Mesendoderm (in vitro differentiated cells): ENCODE measurements around the gene CFAP221.

Experiments
- DNase-seq: peaks from one replicate; pipeline ENCODE4 v3.0.0; 2013
- H2AK5ac ChIP-seq: 2 replicates; pipeline ENCODE4 v1.6.1; 2013; ENCODE audit warnings: low read length, inconsistent platforms
- H2BK120ac ChIP-seq: 2 replicates; pipeline ENCODE4 v1.6.1; 2013; ENCODE audit warnings: low read depth, mild to moderate bottlenecking, low read length, moderate library complexity, mixed read lengths
- H2BK15ac ChIP-seq: replicated peaks from 2 replicates; pipeline ENCODE4 v1.6.1; 2013; ENCODE audit warnings: low read depth, mild to moderate bottlenecking, moderate library complexity
- H2BK5ac ChIP-seq: 2 replicates; pipeline ENCODE4 v1.6.1; 2013; ENCODE audit warnings: low read length, inconsistent platforms
- H3K18ac ChIP-seq: 2 replicates; pipeline ENCODE4 v1.6.1; 2013; ENCODE audit warnings: mild to moderate bottlenecking, low read length, mixed read lengths
- H3K23ac ChIP-seq: one replicate; pipeline ENCODE4 v1.6.1; 2013; ENCODE audit warnings: low read length
- H3K27ac ChIP-seq: 2 replicates; pipeline ENCODE4 v1.5.1; 2013; ENCODE audit warnings: low read depth, mild to moderate bottlenecking, inconsistent platforms, low read length, moderate library complexity
- H3K27me3 ChIP-seq: 2 replicates; pipeline ENCODE4 v1.6.1; 2013; ENCODE audit warnings: low read length, control low read depth, mild to moderate bottlenecking, inconsistent platforms; ENCODE audit not compliant: insufficient read depth, poor library complexity
- H3K36me3 ChIP-seq: 2 replicates; pipeline ENCODE4 v1.6.1; 2013; ENCODE audit warnings: low read length, inconsistent platforms; ENCODE audit not compliant: control insufficient read depth, insufficient read depth
- H3K4ac ChIP-seq: one replicate; pipeline ENCODE4 v1.6.1; 2013; ENCODE audit warnings: low read depth, mild to moderate bottlenecking, low read length, moderate library complexity
- H3K4me1 ChIP-seq: 2 replicates; pipeline ENCODE4 v1.6.1; 2013; ENCODE audit warnings: low read depth, low read length, inconsistent platforms; ENCODE audit not compliant: control insufficient read depth
- H3K4me2 ChIP-seq: 2 replicates; pipeline ENCODE4 v1.6.1; 2013; ENCODE audit warnings: low read length
- H3K4me3 ChIP-seq: 2 replicates; pipeline ENCODE4 v1.5.1; 2013; ENCODE audit warnings: mild to moderate bottlenecking, low read length
- H3K56ac ChIP-seq: one replicate; pipeline ENCODE4 v1.6.1; 2013; ENCODE audit warnings: low read length
- H3K79me1 ChIP-seq: 2 replicates; pipeline ENCODE4 v1.6.1; 2013; ENCODE audit warnings: low read length, inconsistent platforms
- H3K79me2 ChIP-seq: 2 replicates; pipeline ENCODE4 v1.6.1; 2013; ENCODE audit warnings: mild to moderate bottlenecking, low read length; ENCODE audit not compliant: control insufficient read depth, insufficient read depth
- H3K9ac ChIP-seq: 2 replicates; pipeline ENCODE4 v1.6.1; 2013; ENCODE audit warnings: low read length, inconsistent platforms
- H4K5ac ChIP-seq: one replicate; pipeline ENCODE4 v1.6.1; 2013; ENCODE audit warnings: low read length
- H4K8ac ChIP-seq: one replicate; pipeline ENCODE4 v1.6.1; 2013; ENCODE audit warnings: low read depth, mild to moderate bottlenecking, control low read depth, low read length, moderate library complexity
- WGBS: extraction: QIAGEN DNeasy Blood & Tissue Kit; methylation state at CpG from one replicate; pipeline ENCODE4 v1.1.7; 2013; ENCODE audit warnings: low lambda C conversion rate, missing lambda C conversion rate; ENCODE audit not compliant: insufficient coverage; ENCODE audit errors: extremely low coverage; 5-methylcytosine and 5-hydroxymethylcytosine counted together

CFAP221 gene

GRCh38 chr2:119591523-119591922 lies 47.3 kb downstream of the CFAP221 start:
- Histone ChIP-seq H3K56ac (no peak overlapping the region), H3K4ac (no peak overlapping the region), H3K79me2 (no peaks in the 10 kb centered on the region), H3K79me1 (no peaks in the 10 kb centered on the region), H3K23ac (no peak overlapping the region), H2BK120ac (no peak overlapping the region), H3K4me1 (no peaks in the 10 kb centered on the region), H4K8ac (no peak overlapping the region), H2BK15ac (no peak overlapping the region), H3K27ac (no peak overlapping the region), H3K27me3 (no peaks in the 10 kb centered on the region), H2BK5ac (no peak overlapping the region), H2AK5ac (no peak overlapping the region), H3K36me3 (no peaks in the 10 kb centered on the region), H3K4me3 (no peak overlapping the region), H3K18ac (no peak overlapping the region), H3K4me2 (no peak overlapping the region), H4K5ac (no peak overlapping the region), H3K9ac (no peak overlapping the region)
- no CpG with 5 or more reads among the region's 3 CpGs for WGBS
- DNase-seq, result no peak

- H4K8ac ChIP-seq, result no peak overlapping the region
- H3K4me3 ChIP-seq, result no peak overlapping the region
- no peak overlapping the region for H3K27ac ChIP-seq
- H3K36me3 ChIP-seq, result no peaks in the 10 kb centered on the region
- DNase-seq, result peak; percentile 20
- no peak overlapping the region for H3K4ac ChIP-seq
- no peak overlapping the region for H2AK5ac ChIP-seq
- peak overlapping the region; percentile 11 for H3K18ac ChIP-seq
- no peaks in the 10 kb centered on the region for H3K79me1 ChIP-seq
- H3K23ac ChIP-seq, result no peak overlapping the region
- no peak overlapping the region for H3K4me2 ChIP-seq
- no peak overlapping the region for H2BK120ac ChIP-seq
- H2BK15ac ChIP-seq, result no peak overlapping the region
- no peaks in the 10 kb centered on the region for H3K4me1 ChIP-seq
- no peaks in the 10 kb centered on the region for H3K79me2 ChIP-seq
- H4K5ac ChIP-seq, result no peak overlapping the region
- no peak overlapping the region for H3K56ac ChIP-seq
- no peak overlapping the region for H2BK5ac ChIP-seq
- no peaks in the 10 kb centered on the region for H3K27me3 ChIP-seq
- no peak overlapping the region for H3K9ac ChIP-seq
- no CpG with 5 or more reads among the region's 5 CpGs for WGBS
These were observed 48.2 kb downstream of the CFAP221 start for GRCh38 chr2:119592436-119592835.

- no peaks in the 10 kb centered on the region for H3K79me2 ChIP-seq
- no peak for DNase-seq
- no peaks in the 10 kb centered on the region for H3K79me1 ChIP-seq
- WGBS, result no CpG with 5 or more reads among the region's 6 CpGs
- no peak overlapping the region for H3K4me2 ChIP-seq
- no peak overlapping the region for H3K23ac ChIP-seq
- no peaks in the 10 kb centered on the region for H3K27me3 ChIP-seq
- no peaks in the 10 kb centered on the region for H3K36me3 ChIP-seq
- no peak overlapping the region for H2BK5ac ChIP-seq
- H4K8ac ChIP-seq, result no peak overlapping the region
- H3K18ac ChIP-seq, result no peak overlapping the region
- no peak overlapping the region for H3K56ac ChIP-seq
- no peak overlapping the region for H2BK120ac ChIP-seq
- H3K9ac ChIP-seq, result no peak overlapping the region
- H3K4me3 ChIP-seq, result no peak overlapping the region
- no peaks in the 10 kb centered on the region for H3K4me1 ChIP-seq
- H2BK15ac ChIP-seq, result no peak overlapping the region
- H4K5ac ChIP-seq, result no peak overlapping the region
- H2AK5ac ChIP-seq, result no peak overlapping the region
- H3K4ac ChIP-seq, result no peak overlapping the region
- no peak overlapping the region for H3K27ac ChIP-seq
These were observed 52.4 kb downstream of the CFAP221 start for GRCh38 chr2:119596638-119597037.

GRCh38 chr2:119598596-119599263 lies 54.5 kb downstream of the CFAP221 start:
- Histone ChIP-seq H3K4me3 (no peak overlapping the region), H3K4ac (no peak overlapping the region), H4K5ac (no peak overlapping the region), H3K36me3 (no peaks in the 10 kb centered on the region), H2BK5ac (no peak overlapping the region), H3K79me2 (no peaks in the 10 kb centered on the region), H3K79me1 (no peaks in the 10 kb centered on the region), H2BK15ac (no peak overlapping the region), H3K18ac (no peak overlapping the region), H4K8ac (no peak overlapping the region), H2BK120ac (no peak overlapping the region), H3K56ac (no peak overlapping the region), H3K23ac (no peak overlapping the region), H3K4me1 (no peaks in the 10 kb centered on the region), H3K9ac (no peak overlapping the region), H3K27ac (no peak overlapping the region), H2AK5ac (no peak overlapping the region), H3K27me3 (no peaks in the 10 kb centered on the region), H3K4me2 (no peak overlapping the region)
- no CpG with 5 or more reads among the region's 5 CpGs for WGBS
- DNase-seq, result no peak

- no peak overlapping the region for H2BK15ac ChIP-seq
- no peaks in the 10 kb centered on the region for H3K27me3 ChIP-seq
- no peak overlapping the region for H3K27ac ChIP-seq
- no peak overlapping the region for H2BK5ac ChIP-seq
- H3K4me3 ChIP-seq, result no peak overlapping the region
- H4K5ac ChIP-seq, result no peak overlapping the region
- DNase-seq, result no peak
- no peaks in the 10 kb centered on the region for H3K79me1 ChIP-seq
- no peak overlapping the region for H3K9ac ChIP-seq
- no peak overlapping the region for H2BK120ac ChIP-seq
- H2AK5ac ChIP-seq, result no peak overlapping the region
- H3K23ac ChIP-seq, result no peak overlapping the region
- H3K4me1 ChIP-seq, result no peaks in the 10 kb centered on the region
- WGBS, result no CpG with 5 or more reads among the region's 2 CpGs
- H3K36me3 ChIP-seq, result no peaks in the 10 kb centered on the region
- no peak overlapping the region for H3K4ac ChIP-seq
- H3K56ac ChIP-seq, result no peak overlapping the region
- no peaks in the 10 kb centered on the region for H3K79me2 ChIP-seq
- H3K4me2 ChIP-seq, result no peak overlapping the region
- H3K18ac ChIP-seq, result no peak overlapping the region
- H4K8ac ChIP-seq, result no peak overlapping the region
These were observed 55.1 kb downstream of the CFAP221 start for GRCh38 chr2:119599384-119599783.

GRCh38 chr2:119605096-119605495 lies 60.8 kb downstream of the CFAP221 start:
- WGBS, result no CpG with 5 or more reads among the region's 4 CpGs
- Histone ChIP-seq H3K4me1 (no peaks in the 10 kb centered on the region), H3K56ac (no peak overlapping the region), H3K4me3 (no peak overlapping the region), H2BK5ac (no peak overlapping the region), H3K36me3 (no peaks in the 10 kb centered on the region), H3K4me2 (no peak overlapping the region), H3K79me1 (no peaks in the 10 kb centered on the region), H3K27me3 (no peaks in the 10 kb centered on the region), H3K23ac (no peak overlapping the region), H4K8ac (no peak overlapping the region), H3K18ac (no peak overlapping the region), H2AK5ac (no peak overlapping the region), H2BK120ac (no peak overlapping the region), H3K9ac (no peak overlapping the region), H3K4ac (no peak overlapping the region), H4K5ac (no peak overlapping the region), H2BK15ac (no peak overlapping the region), H3K79me2 (no peaks in the 10 kb centered on the region), H3K27ac (no peak overlapping the region)
- no peak for DNase-seq
